Activated CD4-positive, alpha-beta T cell treated with anti-CD3 and anti-CD28 coated beads for 48 hours (primary cell): ENCODE results near the gene MCRS1.
"Not testable (repeated sequence)": the region's sequence is repeated elsewhere in the genome, so short reads cannot be mapped to it uniquely, and the experiment has no call there.

Experiments used
- DNase-seq: peaks from one replicate; pipeline ENCODE4 v3.0.0-alpha.2; 2020

MCRS1 gene

GRCh38 chr12:49540229-49541139 is 27.5 kb downstream of the MCRS1 start:
- no peak for DNase-seq

DNA sequence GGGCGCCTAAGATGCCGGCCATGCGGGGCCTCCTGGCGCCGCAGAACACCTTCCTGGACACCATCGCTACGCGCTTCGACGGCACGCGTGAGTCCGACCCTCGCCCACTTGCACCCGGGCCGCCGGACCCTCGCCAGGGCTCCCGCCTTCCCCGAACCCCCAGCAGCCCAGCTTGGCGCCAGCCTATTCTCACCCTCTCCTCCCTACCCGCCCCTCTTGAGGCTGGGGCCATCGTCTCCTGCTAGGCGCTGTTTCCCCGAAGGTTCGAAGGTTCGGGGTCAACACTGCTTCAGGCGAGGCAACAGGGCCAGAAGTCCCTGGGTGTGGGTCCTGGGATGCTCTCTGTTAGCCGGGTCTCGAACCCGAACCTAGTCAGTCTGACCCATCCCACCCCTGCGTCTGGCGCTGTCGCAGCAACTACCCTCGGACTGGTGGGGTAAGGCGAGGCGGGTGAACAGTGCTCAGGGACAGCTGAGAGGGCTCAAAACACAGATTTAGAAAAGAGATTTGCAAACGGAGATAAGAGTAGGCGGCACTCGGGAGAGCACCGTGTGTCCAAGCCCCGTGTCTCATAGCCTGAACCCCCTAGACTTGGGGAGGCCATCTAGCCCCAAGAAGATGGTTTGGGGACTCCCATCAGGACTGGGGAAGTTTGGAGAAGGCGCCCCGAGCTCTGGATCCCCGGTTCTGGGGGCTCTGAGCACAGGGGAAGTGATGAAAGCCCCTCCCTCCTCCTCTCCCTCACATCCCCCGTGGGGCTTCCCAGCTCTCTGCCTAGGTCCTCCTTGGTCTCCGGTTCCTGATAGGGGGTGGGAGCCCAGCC is 28.3 kb downstream of the MCRS1 start:
- DNase-seq, result no peak

DNA sequence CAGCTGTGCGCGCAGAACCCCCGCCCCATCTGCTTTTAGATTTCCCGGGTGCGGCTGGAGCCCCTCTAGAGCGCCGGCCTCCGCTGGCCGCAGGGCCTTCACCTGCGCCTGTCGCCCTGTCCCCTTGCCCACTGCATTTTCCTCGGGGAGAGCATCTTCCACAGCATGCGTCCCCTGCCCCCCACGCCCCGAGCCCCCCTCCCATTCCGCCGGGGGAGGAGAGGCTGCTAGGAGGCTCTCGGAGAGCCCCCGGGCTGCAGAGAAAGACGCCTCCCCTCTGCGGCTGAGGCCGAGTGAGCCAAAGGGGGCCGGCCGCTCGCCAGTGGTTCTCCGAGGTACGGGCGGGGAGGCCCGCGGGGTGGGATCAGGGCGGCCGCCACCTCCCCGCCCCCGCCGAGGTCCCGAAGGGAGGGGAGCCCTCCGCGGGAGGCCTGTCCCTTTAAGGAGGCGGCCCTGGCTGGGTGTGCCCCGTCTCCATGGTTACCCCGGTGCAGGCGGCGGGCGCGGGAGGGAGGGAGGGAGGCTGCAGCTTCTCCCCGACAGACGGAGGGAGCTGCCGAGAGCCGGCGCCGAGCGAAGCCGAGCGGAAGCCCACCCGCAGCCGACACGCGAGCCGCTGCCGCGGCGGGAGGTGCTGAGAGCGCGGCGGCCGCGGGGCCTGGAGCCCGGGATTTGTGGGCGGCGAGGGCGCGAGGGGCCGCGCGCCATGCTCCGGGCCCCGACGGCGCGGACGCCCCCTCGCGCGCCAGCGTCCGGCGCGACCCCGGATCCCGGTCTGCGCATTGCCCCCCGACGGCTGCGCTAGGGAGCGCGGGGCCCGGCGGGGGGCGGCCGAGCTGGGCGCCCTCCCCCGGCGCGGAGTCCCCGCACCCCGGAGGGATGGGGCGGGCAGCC is 29.2 kb downstream of the MCRS1 start, which contains the start of gene KCNH3:
TSS of gene KCNH3 (plus strand) at position 521 of the 894 bp plus-strand sequence. CDS start 387 bp downstream, outside the sequence.
- peak; percentile 83 for DNase-seq

GRCh38 chr12:49537752-49538509 is 30.0 kb downstream of the MCRS1 start:
- DNase-seq, result peak; percentile 35

DNA sequence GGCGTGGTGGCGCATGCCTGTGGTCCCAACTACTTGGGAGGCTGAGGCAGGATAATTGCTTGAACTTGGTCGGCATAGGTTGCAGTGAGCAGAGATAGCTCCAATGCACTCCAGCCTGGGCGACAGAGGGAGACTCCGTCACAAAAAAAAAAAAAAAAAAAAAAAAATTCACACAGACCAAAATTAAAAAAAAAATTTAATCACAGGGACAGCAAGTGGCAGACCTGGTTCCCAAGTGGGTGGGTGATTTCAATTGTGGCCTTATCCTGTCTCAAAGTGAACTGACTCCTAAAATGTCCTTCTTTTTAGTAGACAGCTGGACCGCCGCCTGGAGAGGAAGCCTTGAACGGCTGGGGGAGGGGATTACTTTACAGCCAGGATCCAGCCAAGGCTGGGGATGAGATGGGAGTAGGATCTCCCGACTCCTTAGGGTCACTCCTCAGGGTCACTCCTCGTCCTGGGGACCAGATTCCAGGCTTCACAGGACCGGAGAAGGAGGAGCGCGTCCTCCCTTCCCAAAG is 30.7 kb downstream of the MCRS1 start:
- no peak for DNase-seq

- no peak for DNase-seq
These were observed 31.3 kb downstream of the MCRS1 start for GRCh38 chr12:49536526-49537071.

DNA sequence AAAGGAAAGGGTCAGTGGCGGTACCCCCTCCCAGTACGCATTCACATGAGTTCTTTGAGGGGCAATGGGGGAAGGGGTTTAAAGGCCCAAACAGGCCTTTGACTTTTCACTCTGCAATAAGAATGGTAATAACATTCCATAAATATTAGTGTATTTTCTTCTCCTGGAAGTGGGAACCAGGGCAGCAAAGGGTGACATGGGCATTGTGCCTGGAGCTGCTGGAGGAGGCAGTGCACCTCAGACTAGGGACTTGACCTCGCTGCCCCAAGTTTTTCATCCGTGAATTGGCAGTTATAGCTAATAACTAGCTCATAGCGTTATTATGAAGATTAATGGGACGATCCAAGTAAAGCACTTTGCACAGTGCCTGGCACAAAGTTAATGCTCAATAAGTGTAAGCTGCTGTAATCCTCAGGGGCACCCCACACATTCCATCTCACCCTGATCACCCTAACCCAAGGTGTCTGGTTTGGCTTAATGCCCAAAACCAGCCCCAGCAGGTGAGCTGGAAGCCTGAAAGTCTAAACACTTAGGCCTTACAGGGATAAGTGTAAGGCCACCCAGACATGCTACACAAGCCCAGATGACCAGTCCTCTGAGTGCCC is 31.9 kb downstream of the MCRS1 start:
- no peak for DNase-seq

GRCh38 chr12:49534731-49535278 is 33.1 kb downstream of the MCRS1 start:
- DNase-seq, result no peak

- not testable (repeated sequence) for DNase-seq
These were observed 33.8 kb downstream of the MCRS1 start for GRCh38 chr12:49534122-49534521.

GRCh38 chr12:49533331-49533730 is 34.6 kb downstream of the MCRS1 start:
- DNase-seq, result no peak

- no peak for DNase-seq
These were observed 36.2 kb downstream of the MCRS1 start for GRCh38 chr12:49531745-49532144.

- no peak for DNase-seq
These were observed 38.5 kb downstream of the MCRS1 start for GRCh38 chr12:49529414-49529813.

DNA sequence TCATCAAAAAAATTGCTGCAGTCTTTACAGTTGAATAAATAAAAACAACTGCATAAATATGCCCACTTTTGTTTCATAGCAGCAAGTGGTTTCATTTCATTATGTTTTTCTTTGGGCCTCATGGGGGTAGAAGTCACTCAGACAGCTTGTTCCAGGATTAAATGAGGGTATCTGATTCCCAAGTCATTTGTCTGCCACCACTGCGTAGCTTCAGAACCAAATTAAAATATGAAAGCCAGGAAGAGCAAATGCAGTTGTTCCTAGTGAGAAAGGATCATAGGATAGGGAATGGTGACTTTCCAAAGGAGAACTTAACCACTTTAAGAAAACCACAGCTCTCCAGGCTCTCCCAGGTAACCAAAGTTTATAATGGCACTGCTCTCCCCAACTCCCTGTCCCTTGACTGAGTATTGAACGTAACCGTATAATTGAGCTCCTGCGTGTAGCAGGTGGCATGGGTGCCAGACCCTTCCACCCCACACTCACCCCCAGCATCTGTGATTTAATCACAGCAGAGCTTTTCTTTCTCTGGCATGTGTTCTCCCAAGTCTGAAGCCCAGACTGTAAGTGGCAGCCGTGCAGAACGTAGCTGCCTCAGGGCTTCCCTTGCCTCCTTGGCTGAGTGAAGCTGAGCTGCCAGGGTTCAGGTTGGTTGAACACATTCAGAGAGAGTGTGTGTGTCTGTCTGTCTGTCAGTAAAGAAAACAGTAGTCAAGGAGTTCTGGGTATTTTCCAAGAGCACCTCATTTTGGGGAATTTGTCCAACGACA is 40.4 kb downstream of the MCRS1 start:
- no peak for DNase-seq

DNA sequence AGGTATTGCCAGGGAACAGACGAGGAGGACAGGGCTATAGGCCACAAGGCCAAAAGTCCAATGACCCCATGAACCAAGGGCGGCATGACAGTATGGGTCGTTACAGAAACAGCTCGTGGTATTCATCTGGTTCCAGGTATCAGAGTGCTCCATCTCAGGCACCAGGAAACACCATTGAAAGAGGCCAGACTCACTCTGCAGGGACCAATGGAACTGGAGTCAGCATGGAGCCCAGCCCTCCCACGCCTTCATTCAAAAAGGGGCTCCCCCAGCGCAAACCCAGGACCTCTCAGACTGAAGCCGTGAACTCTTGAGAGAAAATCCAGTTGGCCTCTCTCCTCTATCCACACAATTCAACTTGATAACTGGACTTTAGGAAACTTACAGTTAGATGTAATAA is 42.0 kb downstream of the MCRS1 start:
- DNase-seq, result no peak

DNA sequence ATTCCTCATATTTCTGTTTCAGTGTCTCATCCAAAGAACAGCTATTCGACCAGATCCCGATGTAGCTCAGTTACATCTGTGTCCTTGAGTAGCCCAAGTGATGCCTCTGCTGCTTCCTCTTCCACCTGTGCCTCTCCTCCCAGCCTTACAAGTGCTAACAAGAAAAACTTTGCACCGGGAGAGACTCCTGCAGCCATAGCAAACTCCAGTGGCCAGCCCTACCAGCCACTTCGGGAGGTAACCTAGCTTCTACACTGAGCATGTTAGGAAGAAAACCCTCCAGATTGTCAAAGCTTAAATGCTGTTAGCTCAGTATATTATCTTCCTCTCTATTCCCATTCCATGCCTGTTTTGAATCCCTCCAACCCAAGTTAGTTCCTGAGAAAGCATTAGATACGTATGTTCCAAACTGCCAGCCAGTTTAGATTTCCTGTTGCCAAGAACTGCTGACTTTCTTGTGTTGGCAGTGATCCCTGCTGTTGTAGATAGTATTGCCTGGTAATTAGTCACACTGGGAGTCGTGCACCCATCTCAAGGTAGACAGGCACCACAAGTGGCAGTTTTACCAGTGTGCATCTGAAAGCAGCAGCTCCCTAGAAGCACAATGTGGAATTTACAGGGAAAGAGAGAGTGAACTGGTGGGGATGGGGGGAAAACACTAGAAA is 43.1 kb downstream of the MCRS1 start:
- no peak for DNase-seq

GRCh38 chr12:49521389-49521788 is 46.6 kb downstream of the MCRS1 start:
- DNase-seq, result no peak

DNA sequence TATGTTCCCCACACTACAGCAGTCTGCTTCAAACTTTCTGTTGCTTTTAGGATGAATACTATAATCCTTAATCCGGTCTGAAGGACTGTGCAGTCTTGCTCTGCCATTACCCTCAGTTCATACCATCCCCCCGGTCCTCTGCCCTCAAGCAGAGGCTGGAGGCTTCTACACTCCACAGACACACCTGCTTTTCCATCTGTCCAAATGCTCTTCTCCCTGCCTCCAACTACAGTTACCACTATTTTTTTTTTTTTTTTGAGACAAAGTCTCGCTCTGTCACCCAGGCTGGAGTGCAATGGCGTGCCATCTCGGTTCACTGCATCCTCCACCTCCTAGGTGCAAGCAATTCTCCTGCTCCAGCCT is 48.4 kb downstream of the MCRS1 start:
- no peak for DNase-seq

DNA sequence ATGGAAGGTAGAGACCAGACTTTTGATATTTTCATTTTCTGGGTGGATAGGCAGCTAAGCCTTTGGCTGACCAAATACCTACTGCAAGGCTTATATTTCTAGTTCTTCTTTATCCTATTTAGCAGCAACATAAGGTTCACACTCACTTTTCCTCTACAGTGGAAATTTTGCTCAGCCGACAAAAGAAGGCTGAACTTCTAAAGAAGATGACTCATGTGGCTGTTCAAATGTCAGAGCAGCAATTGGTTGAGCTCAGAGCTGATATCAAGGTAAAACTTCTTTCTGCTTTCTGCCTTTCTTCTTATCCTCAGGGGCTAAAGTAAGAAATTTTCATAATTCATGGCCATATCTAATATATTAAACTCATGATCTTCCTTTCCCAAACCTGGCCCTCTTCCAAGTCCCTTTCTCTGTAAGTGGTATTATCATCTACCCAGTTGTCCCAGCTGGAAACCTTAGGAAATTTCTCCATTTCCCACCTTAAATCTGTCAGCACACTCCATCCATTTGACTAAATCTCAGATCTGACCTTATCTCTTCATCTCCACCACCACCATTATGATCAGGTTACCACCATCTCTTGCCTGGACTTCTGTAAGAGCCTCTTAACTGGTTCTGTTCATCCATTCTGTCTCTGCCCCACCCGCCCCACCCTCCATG is 48.9 kb downstream of the MCRS1 start:
- DNase-seq, result no peak

- DNase-seq, result no peak
These were observed 52.7 kb downstream of the MCRS1 start for GRCh38 chr12:49515266-49515665.
